Activated CD8-positive, alpha-beta memory T cell treated with anti-CD3 and anti-CD28 coated beads for 36 hours (primary cell): ENCODE data around the gene ROCK2. TPM values are rescaled to one million over a fixed set of nuclear protein-coding genes. Genes with fewer than 3 reads are reported as not detected.
"Not testable (repeated sequence)": the region's sequence is repeated elsewhere in the genome, so short reads cannot be mapped to it uniquely, and the experiment has no call there.

ENCODE experiments used
- CTCF ChIA-PET: fragments of 350-600 bp; sonication (Branson Sonifier 250); formaldehyde crosslinking; loops from one replicate; lab custom pipeline; 2021; ENCODE audit warnings: antibody characterized with exemption; lab: Charles Lee
- POLR2A ChIA-PET: fragments of 350-600 bp; sonication (Branson Sonifier 250); formaldehyde crosslinking; loops from one replicate; lab custom pipeline; 2021; ENCODE audit warnings: antibody characterized with exemption; lab: Charles Lee
- total RNA-seq, 2 experiments: library from RNA; stranded (reverse); gene quantifications; one replicate each; pipeline ENCODE4 v1.2.3, GENCODE V29; 2021

The ROCK2 gene
- total RNA-seq, 2 experiments from 2014 or later: 20.7 to 20.8 TPM

DNA sequence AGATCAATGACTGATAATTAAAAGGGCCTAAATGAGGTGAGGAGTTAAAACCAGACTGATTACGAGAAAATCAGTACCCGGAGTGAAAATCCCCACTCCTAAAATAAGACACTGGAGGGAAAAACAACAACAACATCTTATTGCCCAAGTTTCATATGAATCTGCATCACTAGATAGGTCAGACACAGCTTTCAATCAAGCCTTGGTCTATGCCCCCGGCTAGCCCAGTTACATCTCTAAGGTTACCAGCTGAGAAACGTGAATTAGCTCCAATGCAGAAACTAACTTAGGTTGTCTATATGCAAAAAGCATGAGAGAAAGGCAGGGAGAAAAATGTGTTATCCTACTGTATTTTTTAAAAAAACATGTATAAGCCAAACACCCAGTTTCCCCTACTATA lies 53.7 kb downstream of the ROCK2 start:
- POLR2A ChIA-PET: no interaction called here

GRCh38 chr2:11290211-11290610 lies 54.2 kb downstream of the ROCK2 start:
- CTCF ChIA-PET: no interaction called here
- POLR2A ChIA-PET: no interaction called here

More for the DNA sequence above, 53.7 kb downstream of the ROCK2 start:
- CTCF ChIA-PET: no interaction called here

DNA sequence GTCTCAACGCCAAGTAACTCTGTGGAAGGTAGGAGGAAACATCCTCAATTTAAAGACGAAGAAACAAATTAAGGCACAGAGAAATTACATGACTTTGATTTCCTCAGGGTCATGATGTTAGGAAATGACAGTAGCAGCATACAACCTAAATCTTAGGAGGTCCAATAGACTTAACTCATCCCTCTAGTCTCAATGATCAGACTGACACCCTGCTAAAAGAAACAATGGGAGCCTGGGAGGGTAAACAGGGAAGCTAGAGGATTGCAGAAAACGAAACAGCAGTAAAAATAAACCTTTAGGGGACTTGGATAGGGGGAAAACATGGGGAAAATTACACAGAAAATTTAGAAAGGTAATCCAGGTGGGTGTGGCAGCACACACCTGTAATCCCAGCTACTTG lies 56.0 kb downstream of the ROCK2 start:
- ChIA-PET POLR2A (no interaction called here), CTCF (no interaction called here)

DNA sequence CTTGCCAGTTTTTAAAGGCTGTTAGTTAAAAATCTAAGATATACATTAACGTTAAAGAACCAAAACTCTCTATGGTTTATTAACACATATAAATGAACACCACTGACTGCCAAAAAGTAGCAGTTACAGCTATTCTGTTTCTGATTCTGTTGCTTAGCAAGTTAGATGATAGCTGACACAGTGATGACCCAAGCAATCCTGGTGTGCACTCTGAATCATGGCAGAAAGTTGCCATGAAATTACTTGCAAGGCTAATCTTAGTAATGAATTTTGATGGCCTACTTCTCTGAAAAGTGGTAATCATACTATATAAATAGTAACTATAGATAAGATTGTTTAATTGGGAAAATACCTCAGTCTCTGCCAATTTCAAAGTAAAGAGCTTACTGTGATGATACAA lies 57.7 kb downstream of the ROCK2 start:
- ChIA-PET CTCF (no interaction called here), POLR2A (no interaction called here)

DNA sequence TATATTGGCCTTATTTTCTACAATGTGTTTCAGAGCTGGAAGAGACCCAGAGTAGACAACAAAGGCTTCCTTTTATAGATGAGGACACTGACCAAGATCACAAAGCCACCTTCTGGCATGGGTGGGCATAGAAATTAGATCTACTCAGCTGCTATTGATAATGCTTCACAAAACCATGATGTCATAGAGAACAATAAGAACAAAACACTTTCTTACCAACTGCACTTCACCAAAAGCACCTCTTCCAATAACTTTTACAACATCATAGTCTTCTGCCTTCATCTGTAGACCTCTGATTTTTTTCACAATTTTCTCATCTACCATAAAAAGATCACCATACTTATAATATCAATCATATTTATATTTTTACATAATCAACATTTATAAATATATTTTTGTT lies 58.1 kb downstream of the ROCK2 start:
- CTCF ChIA-PET: no interaction called here
- POLR2A ChIA-PET: no interaction called here

- CTCF ChIA-PET: no interaction called here
- POLR2A ChIA-PET: no interaction called here
Measured at GRCh38 chr2:11285499-11285898, 58.9 kb downstream of the ROCK2 start.

DNA sequence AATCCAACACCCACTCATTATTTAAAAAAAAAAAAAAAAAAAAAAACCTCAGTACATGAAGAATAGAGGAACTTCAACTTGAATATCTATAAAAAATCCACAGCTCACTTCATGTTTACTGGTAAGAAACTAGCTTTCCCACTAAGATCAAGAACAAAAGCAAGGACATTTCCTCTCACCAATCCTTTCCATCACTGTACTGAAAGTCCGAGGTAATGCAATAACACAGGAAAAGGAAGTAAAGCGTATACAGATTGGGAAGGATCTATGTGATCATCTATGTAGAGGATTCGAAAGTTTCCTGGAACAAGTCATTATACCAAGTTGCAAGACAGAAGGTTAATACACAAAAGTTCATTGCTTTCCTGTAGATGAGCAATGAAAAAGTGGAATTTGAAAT lies 63.2 kb downstream of the ROCK2 start:
- CTCF ChIA-PET: no interaction called here
- POLR2A ChIA-PET: no interaction called here

DNA sequence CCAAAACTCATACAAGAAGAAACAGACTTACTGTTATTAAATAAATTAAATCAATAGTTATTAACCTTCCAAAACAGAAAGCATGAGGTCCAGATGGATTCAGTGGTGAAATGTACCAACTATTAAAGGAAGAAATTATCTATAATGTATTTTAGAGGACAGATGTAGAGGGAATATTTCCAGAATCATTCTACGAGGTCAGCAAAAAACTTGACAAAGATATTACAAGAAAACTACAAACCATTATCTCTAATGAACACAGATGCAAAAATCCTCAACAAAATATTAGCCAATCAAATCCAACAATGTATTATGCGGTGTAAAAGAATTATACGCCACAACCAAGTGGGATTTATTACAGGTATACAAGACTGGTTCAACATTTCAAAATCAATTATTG lies 63.7 kb downstream of the ROCK2 start:
- POLR2A ChIA-PET: no interaction called here
- CTCF ChIA-PET: no interaction called here

DNA sequence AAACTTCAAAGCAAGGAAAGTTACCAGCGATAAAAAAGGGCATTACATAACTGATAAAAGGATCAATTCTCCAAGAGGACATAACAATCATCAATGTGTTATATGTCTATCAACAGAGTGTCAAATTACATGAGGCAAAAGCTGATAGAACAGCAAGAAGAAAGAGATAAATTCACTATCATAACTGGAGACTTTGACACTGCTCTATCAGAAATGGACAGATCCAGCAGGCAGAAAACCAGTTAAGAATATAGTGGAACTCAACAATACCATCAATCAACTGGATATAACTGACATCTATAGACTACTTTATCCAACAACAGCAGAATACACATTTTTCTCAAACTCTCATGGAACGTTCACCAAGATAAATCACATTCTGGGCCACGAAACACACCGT lies 65.0 kb downstream of the ROCK2 start:
- POLR2A ChIA-PET: no interaction called here
- CTCF ChIA-PET: no interaction called here

GRCh38 chr2:11278219-11278618 lies 66.2 kb downstream of the ROCK2 start:
- ChIA-PET POLR2A (no interaction called here), CTCF (no interaction called here)

DNA sequence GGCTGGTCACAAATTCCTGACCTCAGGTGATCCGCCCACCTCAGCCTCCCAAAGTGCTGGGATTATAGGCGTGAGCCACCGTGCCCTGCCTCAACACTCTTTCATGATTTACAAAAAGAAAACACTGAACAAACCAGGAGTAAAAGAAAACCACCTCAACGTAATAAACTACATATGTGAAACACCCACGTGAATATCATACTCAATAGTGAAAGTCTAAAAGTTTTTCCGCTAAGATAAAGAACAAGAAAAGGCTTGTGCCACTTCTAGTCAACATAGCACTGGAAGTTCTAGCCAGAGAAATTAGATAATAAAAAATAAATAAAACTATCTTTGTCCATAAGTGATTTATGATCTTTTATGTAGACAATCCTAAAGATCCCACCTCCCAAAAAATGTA lies 68.5 kb downstream of the ROCK2 start:
- ChIA-PET POLR2A (no interaction called here), CTCF (no interaction called here)

DNA sequence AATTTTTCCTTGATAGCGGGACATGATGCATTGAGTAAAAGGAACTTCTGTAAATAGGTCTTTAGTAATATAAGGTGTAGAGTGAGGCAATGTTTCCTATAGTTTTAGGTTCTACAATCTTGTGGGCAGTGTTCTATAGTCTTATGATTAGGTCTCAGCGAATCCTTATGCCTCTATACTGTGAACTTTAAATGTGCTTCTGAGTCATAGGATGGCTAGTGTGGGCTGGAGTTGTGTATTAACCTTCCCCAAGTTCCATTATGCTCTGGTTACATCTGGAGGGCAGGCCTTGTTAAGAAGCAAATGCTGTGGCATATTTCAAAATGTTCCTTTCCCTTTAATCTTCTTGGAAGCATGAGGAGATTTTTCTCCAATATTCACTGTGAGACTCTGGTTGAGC lies 73.5 kb downstream of the ROCK2 start:
- POLR2A ChIA-PET: no interaction called here
- CTCF ChIA-PET: no interaction called here

- CTCF ChIA-PET: no interaction called here
- POLR2A ChIA-PET: no interaction called here
Measured at GRCh38 chr2:11267931-11268330, 76.5 kb downstream of the ROCK2 start.

GRCh38 chr2:11264818-11265217 lies 79.6 kb downstream of the ROCK2 start:
- CTCF ChIA-PET: no interaction called here
- POLR2A ChIA-PET: no interaction called here

GRCh38 chr2:11264007-11264406 lies 80.4 kb downstream of the ROCK2 start:
- ChIA-PET CTCF (no interaction called here), POLR2A (no interaction called here)

DNA sequence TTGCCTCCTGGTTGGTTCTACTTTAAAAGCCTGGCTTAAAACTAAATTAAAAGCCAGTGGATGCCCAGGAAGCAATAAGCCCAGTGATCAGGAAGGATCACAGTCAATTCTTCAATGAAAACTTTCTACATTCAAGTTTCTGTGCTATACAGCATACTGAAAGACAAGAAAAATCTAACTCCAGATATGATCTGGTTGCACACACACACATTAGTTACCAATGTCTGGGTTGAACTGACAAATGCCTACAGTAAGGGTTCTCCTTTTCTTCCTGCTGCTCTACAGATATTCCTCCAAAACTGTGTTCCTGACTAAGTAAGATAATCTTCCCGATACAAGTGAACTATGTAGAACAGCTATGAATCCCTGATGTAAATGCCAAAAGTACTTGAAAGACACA lies 81.3 kb downstream of the ROCK2 start:
- CTCF ChIA-PET: interaction anchor here (0.6 kb wide), 1 partner anchor 184 kb away, joined by 3 read pairs; no protein-coding TSS in a partner anchor
- POLR2A ChIA-PET: no interaction called here

GRCh38 chr2:11262438-11262837 lies 82.0 kb downstream of the ROCK2 start:
- POLR2A ChIA-PET, CTCF ChIA-PET: not testable (repeated sequence)

GRCh38 chr2:11261564-11261963 lies 82.9 kb downstream of the ROCK2 start:
- CTCF ChIA-PET, POLR2A ChIA-PET: not testable (repeated sequence)

DNA sequence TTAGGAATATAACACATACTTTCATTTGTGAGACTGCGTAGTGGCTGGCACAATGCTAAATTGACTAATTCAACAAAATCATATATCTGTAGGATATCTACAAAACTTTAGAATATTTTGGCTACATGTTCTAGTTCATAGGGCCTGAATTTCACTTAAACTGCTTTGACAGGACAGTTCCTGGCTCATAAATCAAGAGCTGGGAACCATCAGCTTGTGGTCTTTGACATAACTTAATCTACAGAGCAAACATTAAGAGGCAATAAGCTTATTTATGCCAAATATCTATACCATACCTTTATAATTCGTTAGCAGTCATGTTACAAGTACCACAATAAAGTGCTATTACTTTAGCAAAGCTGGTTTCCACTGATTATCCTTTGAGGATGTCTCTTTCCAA lies 83.5 kb downstream of the ROCK2 start:
- ChIA-PET CTCF (no interaction called here), POLR2A (no interaction called here)

DNA sequence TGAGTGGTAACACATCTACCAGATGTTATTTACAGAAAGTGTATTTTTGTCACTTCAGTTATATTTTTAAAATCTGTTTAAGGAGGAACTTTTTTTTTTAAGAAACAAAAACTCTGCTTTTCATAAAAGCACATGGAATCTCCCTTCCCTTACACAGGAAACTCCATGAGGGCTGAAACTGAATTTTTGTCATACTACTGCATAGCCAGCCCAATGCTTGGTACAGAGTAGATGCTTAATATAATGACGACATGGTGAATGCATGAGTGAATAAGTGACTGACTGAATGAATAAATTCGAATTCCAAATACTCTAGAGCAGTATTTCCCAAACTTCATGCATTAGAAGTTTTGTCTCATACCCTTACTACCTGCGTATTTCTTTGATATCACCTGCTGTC lies 86.5 kb downstream of the ROCK2 start:
- ChIA-PET POLR2A (no interaction called here), CTCF (no interaction called here)

GRCh38 chr2:11257078-11257477 lies 87.4 kb downstream of the ROCK2 start:
- ChIA-PET POLR2A (no interaction called here), CTCF (no interaction called here)

GRCh38 chr2:11256166-11256565 lies 88.3 kb downstream of the ROCK2 start:
- POLR2A ChIA-PET: no interaction called here
- CTCF ChIA-PET: no interaction called here
